T follicular helper cell (primary cell): ENCODE measurements around the gene FAM89B.
"Not testable (repeated sequence)": the region's sequence is repeated elsewhere in the genome, so short reads cannot be mapped to it uniquely, and the experiment has no call there.

Experiments
- DNase-seq: peaks from one replicate; pipeline ENCODE4 v3.0.0-alpha.2; 2020; ENCODE audit warnings: low read depth

Gene FAM89B

DNA sequence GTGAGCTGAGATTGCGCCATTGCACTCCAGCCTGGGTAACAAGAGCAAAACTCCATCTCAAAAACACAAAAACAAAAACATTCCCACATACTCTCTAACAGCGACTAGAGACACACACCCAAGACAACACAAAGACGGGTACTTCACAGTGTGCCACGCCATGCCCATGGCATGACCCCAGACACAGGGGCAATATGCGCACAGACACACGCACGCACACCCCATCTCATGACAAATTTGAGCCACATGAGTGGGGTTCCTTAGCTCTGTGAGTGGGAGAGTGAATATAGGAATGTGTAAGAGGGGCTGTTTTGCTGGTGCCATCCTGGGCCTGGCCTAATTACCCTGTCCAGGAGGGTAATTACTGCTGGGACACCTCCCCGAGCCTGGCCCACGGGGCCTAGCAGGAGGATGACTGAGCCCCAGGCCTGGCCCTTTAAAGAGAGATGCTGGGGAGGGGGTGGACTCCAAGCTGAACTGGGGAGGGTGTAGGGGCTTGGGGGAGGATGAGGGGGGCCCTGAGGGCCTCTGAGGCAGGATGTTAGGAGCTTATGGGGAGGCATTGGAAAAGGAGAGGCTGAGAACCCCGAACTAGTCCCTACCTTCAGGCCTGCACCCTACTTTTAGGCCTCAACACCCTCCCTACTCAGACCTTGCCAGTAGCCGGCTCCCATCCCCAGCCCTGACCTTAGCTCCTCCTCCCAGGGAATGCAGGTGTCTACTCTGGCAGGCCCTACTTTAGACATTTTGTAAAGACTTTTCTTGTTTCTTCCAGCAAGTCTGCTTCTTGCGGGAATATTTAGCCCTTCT, 15.7 kb upstream of the FAM89B start:
- no peak for DNase-seq

DNA sequence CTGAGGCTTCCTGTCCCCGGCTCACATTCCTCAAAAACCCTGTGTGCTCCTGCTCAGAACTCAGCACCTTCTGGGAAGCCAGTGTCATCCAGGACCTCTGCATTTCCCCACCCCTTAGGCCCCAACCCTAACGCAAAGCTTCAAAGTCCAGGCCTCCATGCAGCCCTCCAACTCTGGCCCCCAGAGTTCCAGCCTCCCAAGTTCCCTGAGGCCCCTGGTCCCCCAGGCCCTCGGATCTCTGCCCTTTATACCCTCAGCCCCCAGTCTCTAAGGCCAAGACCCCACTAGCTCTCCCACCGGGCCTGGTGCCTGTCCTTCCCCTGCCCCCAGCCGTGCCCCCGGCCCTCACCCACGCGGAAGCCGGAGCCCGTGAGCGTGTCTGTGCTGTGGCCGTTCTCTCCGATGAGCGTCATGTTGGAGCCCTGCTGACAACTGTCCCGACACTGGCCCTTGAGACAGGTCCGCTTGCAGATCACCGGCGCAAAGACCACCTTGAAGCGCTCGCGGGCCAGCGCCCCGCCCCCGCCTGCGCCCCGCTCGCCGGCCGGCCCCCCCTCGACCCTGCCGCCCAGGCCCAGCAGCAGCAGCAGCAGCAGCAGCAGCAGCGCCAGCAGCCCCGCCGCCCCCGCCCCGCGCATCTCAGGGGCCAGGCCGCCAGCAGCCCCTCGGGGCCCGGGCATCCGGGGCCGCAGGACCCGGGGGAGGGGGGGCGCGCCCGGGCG, 14.9 kb upstream of the FAM89B start:
- DNase-seq, result no peak

DNA sequence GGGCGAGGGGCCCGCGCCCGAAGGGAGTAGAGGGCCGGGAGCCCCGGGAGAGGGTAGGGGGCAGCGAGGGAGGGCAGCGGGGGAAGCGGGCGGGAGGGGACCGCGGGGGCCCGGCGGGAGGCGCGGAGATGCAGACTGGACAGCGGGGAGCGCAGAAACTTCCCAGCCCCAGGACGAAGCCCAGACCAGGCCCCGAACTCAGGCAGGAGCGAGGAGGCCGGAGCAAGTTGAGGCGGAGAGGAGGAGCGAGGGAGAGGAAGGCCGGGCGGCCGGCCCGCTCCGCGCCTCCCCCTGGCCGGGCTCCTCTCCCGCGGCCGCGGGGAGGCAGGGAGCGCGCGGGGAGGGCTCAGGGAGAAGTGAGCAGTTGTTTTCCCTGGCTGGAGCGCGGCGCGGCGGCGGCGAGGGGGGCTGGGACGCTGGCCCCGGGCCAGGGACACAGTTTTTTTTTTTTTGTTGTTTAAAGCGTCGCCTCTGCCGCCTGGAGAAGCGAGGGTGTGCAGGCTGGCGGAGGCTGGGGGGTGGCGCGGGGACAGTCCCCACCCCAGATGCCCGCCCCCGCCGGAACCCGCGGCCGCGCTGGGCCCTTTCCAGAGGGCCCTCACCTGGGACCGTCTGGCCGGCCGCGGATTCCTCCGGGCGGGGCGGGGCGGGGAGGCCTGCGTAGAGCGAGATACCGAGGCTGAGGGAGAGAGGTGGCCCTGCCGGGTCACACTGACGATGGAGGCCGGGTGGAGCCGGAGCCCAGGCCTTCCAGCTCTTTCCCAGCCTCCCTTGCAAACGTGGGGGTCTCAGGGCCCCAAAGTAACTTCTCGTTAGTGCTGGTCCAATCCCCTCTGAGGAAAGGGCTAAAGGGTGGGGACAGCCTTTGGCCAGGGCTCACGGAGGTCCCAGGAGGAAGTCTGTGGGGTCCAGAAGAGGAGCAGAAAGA, 14.1 kb upstream of the FAM89B start, which contains the start of gene LTBP3:
LTBP3 (minus strand) TSS at position 358 of the 928 bp plus-strand sequence. CDS start 400 bp downstream, outside the sequence.
- DNase-seq, result no peak

DNA sequence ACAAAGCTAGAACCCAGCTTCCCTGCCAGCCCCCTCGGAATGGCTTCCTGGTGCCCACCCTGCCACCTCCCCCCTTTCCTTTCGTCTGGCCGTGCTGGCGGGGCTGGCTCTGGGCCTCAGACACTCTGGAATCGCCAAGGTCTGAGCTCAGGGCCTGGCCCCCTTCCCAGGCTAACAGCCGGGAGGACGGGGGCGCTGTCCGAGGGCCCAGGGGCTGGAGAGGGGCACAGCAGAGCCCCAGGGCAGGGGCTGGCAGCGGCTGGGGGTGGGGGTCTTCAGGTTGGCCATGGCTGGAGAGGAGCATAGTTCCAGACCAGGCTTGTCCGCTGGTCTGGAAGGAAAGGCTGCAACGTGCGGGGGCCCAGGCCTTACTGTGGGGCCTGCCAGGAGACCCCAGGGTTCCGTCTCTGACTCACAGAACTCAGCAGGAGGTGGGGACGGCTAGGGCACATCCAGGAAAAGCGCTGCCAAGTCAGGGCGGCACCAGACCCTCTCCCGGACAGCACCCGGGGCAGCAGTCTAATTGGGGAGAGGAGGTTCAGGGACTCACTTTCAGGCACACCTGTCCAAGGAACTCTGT, 13.3 kb upstream of the FAM89B start:
- no peak for DNase-seq

DNA sequence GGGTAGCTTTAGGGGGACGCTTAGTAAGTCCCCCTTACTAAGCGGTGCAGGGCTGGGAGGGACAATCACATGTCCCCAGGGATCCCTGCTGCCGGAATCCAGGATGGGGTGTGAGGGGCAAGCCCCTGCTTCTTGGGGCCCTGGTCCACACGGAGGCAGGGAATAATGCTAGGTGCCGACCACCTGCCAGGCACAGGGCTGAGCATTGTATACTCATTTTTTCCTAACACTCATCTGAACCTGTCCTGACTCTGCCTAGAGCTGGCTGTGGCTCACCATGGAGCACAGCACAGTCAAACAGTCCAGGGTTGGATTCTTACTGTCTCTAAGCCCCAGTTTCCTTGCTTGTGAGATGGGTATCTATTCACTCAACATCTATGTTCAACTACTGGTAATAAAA, 12.8 kb upstream of the FAM89B start:
- no peak for DNase-seq

DNA sequence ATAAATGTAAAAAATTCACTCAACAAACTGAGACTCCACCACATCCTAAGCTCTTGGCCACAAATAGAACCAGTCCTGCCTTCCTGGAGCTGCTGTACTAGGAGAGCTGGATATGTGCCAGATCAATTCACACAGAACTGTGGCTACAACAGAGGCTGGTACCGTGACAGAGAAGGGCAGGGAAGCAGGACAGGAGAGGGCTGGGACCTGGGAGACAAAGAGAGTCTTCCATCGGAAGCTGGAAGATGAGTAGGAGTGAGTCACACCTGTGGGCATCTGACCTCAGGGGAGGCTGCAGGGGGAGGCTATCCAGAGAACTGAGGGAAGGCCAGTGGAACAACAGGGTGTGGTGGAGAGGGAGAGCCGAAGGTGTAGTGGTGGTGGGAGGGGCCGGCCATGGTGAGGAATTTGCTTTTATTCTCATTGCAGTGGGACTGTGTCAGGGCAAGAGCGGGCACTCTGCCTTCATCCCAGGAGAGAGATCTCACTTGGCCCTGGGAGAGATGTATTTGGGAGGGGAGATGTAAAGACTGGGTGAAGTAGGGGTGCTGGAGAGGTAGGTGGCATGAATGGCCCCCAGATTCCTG, 12.3 kb upstream of the FAM89B start:
- DNase-seq, result no peak

DNA sequence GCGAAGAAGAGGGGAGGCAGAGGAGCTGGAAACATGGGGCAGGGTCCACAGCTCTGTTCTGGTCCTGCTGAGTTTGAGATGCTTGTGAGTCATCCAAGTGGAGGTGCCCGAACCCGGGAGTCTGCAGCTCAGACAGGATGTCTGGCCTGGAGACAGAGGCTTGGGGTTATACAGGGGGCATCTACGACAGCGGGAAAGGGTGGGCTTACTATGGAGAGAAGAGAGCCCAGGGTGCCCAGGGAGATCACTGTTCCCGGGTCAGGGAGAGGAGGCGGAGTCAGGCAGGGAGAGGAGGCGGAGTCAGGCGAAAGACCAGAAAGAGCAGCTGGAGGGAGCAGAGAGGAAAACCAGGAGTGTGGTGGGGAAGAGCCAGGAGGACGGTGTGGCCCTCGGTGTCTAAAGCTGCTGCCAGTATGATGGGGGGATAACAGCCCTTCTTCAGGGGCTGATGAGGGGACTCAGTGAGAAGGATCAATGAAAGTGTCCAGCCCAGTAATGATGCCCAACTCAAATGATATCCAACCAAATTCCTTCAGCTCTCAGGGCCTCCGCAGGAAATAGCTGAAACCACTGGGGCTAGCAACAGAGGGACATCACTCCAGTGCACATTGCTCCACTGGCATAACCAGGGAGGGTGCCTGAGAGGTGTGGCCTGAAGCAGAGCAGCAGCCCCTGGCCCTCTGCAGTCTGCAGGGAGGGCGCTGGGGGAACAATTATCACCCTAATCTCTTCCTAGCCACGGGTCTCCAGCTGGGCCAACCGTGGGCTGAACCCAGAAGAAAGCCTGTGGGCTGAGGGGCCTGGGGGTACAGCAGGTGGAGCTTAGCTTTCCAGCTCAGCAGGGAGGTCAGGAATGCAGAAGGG, 11.6 kb upstream of the FAM89B start:
- DNase-seq, result no peak

DNA sequence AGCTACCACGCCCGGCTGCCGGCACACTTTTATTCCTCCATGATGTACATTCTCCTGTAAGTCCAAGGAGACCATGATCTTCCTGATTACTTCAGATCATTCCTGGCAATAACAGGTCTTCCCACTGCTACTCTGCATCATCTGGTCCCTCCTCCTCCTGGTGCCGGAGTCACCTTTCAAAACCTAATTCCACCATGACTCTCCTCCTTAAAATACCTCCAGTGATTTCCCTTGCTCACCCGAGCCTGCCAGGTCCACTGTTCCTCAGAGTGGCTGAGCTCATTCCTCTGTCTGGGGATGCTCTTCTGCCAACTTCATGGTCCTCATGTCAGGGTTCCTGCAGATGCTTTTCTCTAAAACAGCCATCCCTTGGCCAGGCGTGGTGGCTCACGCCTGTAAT, 10.3 kb upstream of the FAM89B start:
- no peak for DNase-seq

DNA sequence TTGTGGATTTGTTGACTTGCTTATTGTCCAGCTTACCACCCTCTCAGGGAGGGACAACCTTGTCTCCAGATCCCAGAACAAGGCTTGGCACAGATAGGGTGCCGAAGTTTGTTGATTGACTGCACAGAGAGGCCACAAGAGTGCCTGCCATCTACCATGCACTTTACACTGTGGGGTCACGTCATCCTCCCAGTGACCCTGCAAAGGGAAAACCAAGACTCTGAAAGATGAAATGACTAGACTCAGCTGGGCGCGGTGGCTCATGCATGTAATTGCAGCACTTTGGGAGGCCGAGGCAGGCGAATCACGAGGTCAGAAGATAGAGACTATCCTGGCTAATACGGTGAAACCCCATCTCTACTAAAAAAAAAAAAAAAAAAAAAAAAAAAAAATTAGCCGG, 9.6 kb upstream of the FAM89B start:
- DNase-seq, result no peak

DNA sequence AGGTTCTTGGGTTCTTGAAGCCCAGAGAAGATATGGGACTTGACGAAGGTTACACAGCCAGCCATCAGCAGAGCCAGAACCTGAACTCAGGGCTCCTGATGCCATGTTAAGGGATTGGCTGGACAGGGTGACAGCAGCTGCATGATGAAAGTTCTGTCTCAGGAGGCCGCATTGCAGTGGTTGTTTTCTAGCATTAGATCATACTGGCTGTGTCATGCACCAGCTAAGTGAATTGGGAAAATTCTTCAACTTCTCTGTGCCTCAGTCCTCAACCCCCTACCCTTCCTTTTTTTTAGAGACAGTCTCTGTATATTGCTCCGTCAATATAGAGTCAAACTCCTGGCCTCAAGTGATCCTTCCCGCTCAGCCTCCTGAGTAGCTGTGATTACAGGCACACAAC, 8.7 kb upstream of the FAM89B start:
- no peak for DNase-seq

DNA sequence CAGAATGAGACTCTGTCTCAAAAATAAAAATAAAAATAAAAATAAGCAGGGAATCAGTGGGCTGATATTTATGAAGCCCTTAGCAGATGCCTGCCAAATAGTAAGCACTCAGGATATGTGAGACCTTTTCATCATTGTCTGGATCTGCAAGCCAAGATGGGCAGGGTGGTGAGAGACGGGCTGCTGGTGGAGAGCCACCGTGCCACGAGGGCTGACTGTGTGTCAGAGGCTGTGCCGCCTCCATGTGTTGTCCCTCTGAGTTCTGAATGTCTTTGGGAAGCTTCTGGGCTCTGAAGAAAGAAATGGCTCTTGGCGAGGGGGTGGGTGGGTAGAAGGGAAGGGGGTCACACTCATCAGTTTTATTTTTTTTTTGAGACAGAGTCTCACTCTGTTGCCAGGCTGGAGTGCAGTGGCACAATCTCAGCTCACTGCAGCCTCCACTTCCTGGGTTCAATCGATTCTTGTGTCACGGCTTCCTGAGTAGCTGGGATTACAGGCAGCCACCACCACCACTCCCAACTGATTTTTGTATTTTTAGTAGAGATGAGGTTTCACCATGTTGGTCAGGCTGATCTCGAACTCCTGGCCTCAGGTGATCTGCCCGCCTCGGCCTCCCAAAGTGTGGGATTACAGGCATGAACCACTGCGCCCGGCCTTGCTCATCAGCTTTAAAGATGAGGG, 7.3 kb upstream of the FAM89B start:
- not testable (repeated sequence) for DNase-seq

DNA sequence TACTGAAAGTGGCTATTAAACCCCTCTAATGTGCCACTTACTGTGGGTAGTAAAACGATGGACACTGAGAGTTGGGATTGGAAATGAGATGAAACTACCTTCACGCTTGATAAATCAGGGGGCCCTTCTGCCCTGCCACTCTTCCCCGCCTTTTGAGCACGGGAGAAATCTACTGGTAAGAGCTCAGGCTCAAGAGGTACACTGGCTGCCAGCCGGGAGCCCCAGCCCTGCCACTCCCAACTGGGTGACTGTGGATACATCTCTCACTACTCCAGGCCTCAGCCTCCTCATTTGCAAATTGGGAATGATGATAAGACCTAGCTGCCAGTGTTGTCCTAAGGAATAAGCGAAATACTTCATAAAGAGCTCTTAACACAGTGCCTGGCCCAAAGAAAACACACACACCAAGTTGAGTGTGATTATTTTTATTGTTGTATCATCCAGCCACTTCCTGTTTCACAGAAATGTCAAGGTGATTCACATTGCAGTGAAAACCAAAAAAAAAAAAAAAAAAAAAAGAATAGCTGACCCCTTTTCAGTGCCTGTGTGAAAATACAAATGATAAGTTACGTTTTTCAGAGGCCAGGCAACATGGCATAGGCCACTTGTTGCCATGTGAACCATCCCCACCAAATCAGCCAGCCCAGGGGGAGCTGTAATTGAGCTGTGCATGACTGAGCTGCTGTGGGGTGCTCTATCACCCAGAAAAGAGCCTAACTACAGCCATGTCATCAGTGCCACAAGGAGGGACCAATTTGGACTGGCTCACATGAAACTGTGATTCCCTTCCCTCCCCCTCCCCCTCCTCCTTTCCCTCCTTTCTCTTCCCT, 6.5 kb upstream of the FAM89B start:
- DNase-seq, result no peak

DNA sequence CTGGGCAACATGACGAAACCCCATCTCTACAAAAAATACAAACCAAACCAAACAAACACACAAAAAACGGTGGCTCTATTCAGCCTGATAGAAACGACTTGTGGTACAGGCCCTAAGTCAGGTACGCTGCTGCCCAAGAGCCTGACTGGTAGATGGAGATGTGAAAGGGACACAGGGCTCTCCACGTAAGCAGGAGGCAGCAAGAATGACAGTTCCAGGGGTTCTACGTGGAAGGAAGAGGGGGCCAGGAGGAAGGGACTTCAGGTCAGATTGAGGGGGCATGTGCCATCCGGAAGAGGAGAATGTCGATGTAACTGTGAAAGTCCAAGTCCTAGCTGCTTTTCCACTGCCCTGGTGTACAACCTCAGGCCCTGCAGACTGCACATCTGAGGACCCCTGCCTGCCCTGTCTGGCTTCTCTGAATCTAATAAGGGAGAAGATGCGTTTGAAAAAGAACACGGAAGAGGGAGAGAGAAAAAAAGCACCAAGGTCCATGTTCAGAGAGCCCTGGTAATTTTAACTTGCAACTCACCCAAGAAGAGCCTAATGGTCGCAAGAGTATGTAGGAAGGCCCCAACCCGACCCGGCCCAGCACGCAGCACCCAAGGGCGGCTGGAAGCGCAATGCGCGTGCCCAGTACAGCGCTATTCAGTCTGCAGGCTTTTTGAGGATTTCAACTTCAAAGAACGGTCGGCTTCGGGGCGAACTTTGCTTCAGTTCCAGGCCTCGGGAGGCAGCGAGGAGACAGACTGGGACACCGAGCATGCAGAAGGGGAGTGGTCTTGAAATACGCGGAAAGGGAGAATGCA, 3.0 kb upstream of the FAM89B start:
- peak; percentile 59 for DNase-seq

DNA sequence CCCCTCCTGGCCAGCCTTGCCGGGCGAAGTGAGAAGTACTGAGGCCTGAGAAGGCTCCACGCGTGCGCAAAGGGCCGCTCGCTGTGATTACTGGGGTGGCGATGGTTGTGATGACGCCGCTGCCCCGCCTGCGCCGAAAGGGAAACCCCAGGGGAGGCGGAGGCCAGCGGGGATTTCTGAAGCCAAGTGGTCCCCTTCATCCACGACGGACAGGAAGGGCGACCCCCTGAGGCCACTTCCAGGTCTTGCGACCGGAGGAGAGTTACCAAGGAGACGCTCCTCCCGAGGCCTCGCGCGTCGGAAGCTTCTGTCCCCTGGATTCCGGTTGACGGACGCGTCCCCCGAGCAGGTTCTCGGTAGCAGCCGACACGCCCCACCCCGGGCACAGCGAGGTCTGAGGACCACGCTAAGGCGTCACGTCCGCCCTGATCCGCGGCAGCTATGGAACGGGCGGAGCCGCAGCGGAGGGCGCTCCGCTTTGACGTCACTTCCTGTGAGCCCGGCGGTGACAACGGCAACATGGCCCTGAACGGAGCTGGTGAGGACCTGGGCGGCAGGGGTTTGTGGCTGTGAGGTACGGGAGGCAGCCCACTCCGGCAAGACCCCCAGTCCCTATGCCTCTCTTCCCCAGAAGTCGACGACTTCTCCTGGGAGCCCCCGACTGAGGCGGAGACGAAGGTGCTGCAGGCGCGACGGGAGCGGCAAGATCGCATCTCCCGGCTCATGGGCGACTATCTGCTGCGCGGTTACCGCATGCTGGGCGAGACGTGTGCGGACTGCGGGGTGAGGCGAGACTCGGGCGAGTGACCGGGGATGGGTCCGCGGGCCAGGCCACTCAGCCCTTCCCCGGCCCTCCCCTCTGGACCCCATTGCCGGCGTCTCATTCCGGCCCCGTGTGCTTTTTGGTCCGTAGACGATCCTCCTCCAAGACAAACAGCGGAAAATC, 2.1 kb upstream of the FAM89B start, which contains the start of gene ZNRD2:
ZNRD2 (plus strand) TSS at position 505 of the 946 bp plus-strand sequence; CDS start at position 520, 15 bp downstream.
- peak; percentile 97 for DNase-seq

DNA sequence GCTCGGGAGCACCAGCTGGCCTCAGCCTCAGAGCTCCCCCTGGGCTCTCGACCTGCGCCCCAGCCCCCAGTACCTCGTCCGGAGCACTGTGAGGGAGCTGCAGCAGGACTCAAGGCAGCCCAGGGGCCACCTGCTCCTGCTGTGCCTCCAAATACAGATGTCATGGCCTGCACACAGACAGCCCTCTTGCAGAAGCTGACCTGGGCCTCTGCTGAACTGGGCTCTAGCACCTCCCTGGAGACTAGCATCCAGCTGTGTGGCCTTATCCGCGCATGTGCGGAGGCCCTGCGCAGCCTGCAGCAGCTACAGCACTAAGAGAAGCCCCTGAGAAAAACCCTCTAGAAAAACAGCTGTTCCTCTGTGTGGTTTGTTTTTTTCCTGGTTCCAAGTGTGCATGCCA, 918 bp upstream of the FAM89B start:
- no peak for DNase-seq

DNA sequence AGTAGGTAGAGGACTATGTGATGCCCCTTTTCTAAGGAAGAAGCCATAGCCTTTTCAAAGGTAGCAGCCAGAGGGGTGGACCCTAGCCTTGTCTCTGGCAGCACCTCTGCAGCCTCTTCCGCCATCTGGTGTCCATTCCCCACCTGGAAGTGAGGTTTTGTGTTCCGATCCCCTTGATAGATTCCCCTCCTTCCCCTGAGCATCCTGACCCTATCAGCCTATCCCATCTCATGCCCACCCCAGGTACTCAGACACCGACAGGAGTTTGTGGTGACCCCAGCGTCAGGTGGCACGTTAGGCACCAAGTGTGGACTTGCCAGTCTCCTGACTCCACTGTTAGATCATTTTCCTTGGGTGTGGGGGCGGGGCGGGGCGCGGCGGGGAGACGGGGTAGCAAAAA, 398 bp upstream of the FAM89B start:
- no peak for DNase-seq
